Neural cell (in vitro differentiated cells): Measurements from ENCODE around the gene ALDH1A1.

Experiments
- EP300 ChIP-seq: fragments of 450-650 bp; conservative IDR thresholded peaks from 2 replicates; pipeline ENCODE4 v1.6.1; 2014; ENCODE audit warnings: antibody characterized with exemption, mild to moderate bottlenecking, moderate library complexity; ENCODE audit not compliant: poor library complexity, severe bottlenecking
- EZH2 ChIP-seq: fragments of 200-600, 300-800 bp; shearing (Covaris generic), sonication (generic); IDR thresholded peaks from 2 replicates; pipeline ENCODE4 v1.6.1; 2014; ENCODE audit warnings: antibody characterized with exemption, low read length, borderline replicate concordance, mild to moderate bottlenecking; ENCODE audit not compliant: insufficient read depth, poor library complexity, severe bottlenecking
- POLR2AphosphoS5 ChIP-seq: IDR thresholded peaks from 2 replicates; pipeline ENCODE4 v1.6.1; 2012
- RAD21 ChIP-seq: fragments of 450-650 bp; conservative IDR thresholded peaks from 2 replicates; pipeline ENCODE4 v1.6.1; 2014; ENCODE audit warnings: antibody characterized with exemption, mild to moderate bottlenecking, moderate library complexity
- SMC3 ChIP-seq: fragments of 450-650 bp; conservative IDR thresholded peaks from 2 replicates; pipeline ENCODE4 v1.6.1; 2014; ENCODE audit warnings: antibody characterized with exemption, mild to moderate bottlenecking, moderate library complexity; ENCODE audit not compliant: poor library complexity
- TF ChIP-seq, protein P1 (sequence below): fragments of 450-650 bp; IDR thresholded peaks from 2 replicates; pipeline ENCODE4 v1.5.1; 2014; ENCODE audit warnings: antibody characterized with exemption, mild to moderate bottlenecking, moderate library complexity; ENCODE audit not compliant: poor library complexity, severe bottlenecking
- TF ChIP-seq, protein P2 (sequence below): IDR thresholded peaks from 2 replicates; pipeline ENCODE4 v1.6.1; 2012; ENCODE audit warnings: borderline replicate concordance

DNA sequence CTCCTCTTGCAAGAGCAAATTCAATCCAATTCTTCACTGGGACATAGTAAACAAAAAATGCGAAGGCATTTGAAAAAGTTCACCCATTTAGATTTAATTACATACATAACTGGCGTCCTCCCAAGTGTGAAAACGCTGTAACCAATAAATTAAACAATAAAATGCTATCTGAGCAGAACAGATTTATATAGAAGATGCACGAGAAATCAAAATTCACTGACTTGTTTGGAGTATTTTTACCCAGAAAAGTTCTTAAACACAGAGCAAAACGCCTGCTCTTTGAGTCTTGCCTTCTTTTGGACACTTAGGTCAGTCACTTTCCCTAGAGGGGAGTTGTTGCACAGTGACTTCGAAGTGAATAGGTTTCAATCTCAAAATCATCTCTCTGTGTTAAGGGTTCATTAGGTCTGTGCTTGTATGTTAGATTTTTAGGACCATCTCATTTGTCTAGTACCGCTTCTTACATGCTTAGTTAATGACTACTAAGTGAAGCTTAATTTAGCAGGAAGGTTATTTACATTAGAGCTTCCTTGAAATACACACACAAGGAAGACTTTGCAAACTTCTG, 1.9 kb downstream of the ALDH1A1 start:
- TF ChIP-seq, protein P1, sequence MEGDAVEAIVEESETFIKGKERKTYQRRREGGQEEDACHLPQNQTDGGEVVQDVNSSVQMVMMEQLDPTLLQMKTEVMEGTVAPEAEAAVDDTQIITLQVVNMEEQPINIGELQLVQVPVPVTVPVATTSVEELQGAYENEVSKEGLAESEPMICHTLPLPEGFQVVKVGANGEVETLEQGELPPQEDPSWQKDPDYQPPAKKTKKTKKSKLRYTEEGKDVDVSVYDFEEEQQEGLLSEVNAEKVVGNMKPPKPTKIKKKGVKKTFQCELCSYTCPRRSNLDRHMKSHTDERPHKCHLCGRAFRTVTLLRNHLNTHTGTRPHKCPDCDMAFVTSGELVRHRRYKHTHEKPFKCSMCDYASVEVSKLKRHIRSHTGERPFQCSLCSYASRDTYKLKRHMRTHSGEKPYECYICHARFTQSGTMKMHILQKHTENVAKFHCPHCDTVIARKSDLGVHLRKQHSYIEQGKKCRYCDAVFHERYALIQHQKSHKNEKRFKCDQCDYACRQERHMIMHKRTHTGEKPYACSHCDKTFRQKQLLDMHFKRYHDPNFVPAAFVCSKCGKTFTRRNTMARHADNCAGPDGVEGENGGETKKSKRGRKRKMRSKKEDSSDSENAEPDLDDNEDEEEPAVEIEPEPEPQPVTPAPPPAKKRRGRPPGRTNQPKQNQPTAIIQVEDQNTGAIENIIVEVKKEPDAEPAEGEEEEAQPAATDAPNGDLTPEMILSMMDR = no peak
- TF ChIP-seq EP300 (no peak), EZH2 (no peak), POLR2AphosphoS5 (no peak), SMC3 (no peak), RAD21 (no peak)
- TF ChIP-seq, protein P2, sequence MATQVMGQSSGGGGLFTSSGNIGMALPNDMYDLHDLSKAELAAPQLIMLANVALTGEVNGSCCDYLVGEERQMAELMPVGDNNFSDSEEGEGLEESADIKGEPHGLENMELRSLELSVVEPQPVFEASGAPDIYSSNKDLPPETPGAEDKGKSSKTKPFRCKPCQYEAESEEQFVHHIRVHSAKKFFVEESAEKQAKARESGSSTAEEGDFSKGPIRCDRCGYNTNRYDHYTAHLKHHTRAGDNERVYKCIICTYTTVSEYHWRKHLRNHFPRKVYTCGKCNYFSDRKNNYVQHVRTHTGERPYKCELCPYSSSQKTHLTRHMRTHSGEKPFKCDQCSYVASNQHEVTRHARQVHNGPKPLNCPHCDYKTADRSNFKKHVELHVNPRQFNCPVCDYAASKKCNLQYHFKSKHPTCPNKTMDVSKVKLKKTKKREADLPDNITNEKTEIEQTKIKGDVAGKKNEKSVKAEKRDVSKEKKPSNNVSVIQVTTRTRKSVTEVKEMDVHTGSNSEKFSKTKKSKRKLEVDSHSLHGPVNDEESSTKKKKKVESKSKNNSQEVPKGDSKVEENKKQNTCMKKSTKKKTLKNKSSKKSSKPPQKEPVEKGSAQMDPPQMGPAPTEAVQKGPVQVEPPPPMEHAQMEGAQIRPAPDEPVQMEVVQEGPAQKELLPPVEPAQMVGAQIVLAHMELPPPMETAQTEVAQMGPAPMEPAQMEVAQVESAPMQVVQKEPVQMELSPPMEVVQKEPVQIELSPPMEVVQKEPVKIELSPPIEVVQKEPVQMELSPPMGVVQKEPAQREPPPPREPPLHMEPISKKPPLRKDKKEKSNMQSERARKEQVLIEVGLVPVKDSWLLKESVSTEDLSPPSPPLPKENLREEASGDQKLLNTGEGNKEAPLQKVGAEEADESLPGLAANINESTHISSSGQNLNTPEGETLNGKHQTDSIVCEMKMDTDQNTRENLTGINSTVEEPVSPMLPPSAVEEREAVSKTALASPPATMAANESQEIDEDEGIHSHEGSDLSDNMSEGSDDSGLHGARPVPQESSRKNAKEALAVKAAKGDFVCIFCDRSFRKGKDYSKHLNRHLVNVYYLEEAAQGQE = no peak
